A549 (cell line): ENCODE measurements around the gene TTC7B.

Experiments used
- CEBPB ChIP-seq, 2 experiments: fragments of >200 bp in 1 of 2; sonication (Bioruptor Twin) in 1 of 2; formaldehyde crosslinking in 1 of 2; IDR thresholded peaks; 2 replicates each; pipeline ENCODE4 v1.6.1; 2012 to 2016
- EP300 ChIP-seq, 2 experiments: fragments of >200 bp; sonication (Bioruptor Twin); formaldehyde crosslinking; IDR thresholded peaks; 2 replicates in 1 of 2; 3 replicates in 1 of 2; pipeline ENCODE4 v1.6.1; 2016 to 2017
- MAFK ChIP-seq: fragments of 450-650 bp; IDR thresholded peaks from 2 replicates; pipeline ENCODE4 v1.6.1; 2014; ENCODE audit not compliant: partially characterized antibody
- RFX5 ChIP-seq: fragments of 450-650 bp; IDR thresholded peaks from 2 replicates; pipeline ENCODE4 v1.7.1; 2014; ENCODE audit warnings: antibody characterized with exemption, mild to moderate bottlenecking, moderate library complexity
- ZFP36 ChIP-seq: fragments of 450-650 bp; IDR thresholded peaks from 2 replicates; pipeline ENCODE4 v1.6.1; 2014; ENCODE audit warnings: borderline replicate concordance; ENCODE audit not compliant: partially characterized antibody
- TF ChIP-seq, protein P1 (sequence below): fragments of >200 bp; sonication (Bioruptor Twin); formaldehyde crosslinking; IDR thresholded peaks from 3 replicates; pipeline ENCODE4 v1.5.1; 2016

DNA sequence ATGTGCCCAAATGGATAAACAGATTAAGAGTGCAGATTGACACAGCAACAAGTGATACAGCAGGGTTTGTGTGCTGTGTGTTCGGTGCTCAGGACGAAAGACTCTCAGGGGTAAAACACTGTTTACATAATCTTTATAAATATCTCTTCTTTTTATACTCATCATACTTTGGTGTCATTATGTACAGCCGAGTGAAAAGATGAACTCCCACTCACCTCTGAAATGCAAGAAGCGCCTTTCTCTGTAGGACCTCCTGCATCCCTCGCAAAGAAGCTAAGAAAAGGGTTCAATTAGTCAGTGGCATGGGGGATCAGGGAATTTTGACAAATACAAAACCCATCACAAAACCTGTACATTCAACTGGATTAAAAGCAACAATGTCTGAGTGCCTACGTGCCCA is 163.6 kb downstream of the TTC7B start:
- no peak for TF ChIP-seq CEBPB (IDR thresholded peaks at IDR 0.05)
- no peak for TF ChIP-seq RFX5
- TF ChIP-seq, protein P1, sequence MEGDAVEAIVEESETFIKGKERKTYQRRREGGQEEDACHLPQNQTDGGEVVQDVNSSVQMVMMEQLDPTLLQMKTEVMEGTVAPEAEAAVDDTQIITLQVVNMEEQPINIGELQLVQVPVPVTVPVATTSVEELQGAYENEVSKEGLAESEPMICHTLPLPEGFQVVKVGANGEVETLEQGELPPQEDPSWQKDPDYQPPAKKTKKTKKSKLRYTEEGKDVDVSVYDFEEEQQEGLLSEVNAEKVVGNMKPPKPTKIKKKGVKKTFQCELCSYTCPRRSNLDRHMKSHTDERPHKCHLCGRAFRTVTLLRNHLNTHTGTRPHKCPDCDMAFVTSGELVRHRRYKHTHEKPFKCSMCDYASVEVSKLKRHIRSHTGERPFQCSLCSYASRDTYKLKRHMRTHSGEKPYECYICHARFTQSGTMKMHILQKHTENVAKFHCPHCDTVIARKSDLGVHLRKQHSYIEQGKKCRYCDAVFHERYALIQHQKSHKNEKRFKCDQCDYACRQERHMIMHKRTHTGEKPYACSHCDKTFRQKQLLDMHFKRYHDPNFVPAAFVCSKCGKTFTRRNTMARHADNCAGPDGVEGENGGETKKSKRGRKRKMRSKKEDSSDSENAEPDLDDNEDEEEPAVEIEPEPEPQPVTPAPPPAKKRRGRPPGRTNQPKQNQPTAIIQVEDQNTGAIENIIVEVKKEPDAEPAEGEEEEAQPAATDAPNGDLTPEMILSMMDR, result no peak
- no peak for TF ChIP-seq EP300 (IDR thresholded peaks at IDR 0.05)
- TF ChIP-seq ZFP36, result no peak
- no peak for TF ChIP-seq MAFK
